ENCODE measurements around the gene TSPAN32.
A peak's percentile ranks its signal among the peaks of the same experiment; 100 is the strongest.

DNA sequence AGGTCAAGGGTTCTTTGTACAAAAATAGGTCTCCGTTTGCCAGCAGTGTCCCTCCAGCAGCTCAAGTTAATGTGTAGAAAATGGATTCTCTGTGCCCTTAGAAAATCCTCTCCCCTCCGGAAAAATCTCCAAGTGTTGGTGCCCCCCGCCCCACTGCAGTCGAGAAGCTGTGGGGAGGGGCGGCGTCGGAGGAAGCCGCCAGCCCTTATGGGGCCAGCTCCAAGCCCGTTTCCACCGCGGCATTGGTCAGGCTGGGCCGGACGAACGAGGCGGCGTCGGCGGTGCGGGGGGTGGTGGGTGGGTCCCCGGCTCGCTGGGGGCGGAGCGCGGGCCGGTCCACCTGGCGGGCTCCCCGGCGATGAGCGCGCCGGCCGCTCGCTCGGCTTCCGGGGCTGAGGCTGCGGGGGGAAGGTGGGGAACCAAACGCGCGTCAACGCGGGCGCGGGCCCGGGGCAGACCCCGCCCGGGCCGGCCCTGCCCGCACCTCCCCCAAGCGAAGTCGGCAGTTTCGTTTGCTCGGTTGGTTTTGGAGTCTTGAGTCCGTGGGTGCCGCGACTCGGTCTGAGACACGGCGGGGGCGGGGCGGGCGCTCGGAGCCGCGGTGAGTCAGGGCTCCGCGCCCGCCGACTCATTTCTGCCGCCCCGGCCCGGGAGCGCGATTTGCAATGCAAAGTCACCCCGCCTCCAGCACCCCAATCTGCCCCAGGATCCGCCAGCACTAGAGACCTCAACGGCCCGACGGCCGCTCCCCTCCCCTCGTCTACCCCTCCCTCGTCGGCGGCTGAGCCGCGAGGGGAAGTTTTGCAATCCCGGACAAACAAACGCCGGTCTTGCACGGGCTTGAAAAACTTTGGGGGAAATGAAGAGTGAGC lies 32.8 kb upstream of the TSPAN32 start:
- no peak for TF ChIP-seq CTCF (IDR thresholded peaks at IDR 0.05; ENCODE audit: extremely low read depth in 1 of 2, insufficient read depth in 1 of 2, low read depth in 1 of 2, low read length in 2 of 2)
- no peak for TF ChIP-seq MAX (IDR thresholded peaks at IDR 0.05; ENCODE audit: insufficient read depth, insufficient read length)
- peak; percentile 87 for TF ChIP-seq EZH2 (IDR thresholded peaks at IDR 0.05; ENCODE audit: borderline replicate concordance, low read depth, low read length, severe bottlenecking)
- TF ChIP-seq POLR2A (IDR thresholded peaks at IDR 0.05; ENCODE audit: low read depth, low read length) = no peak
- no peak for TF ChIP-seq JUN (IDR thresholded peaks at IDR 0.05; ENCODE audit: borderline replicate concordance, insufficient read depth, insufficient read length, low read depth)
- no peak for TF ChIP-seq FOS (IDR thresholded peaks at IDR 0.05; ENCODE audit: borderline replicate concordance, insufficient read depth, low read length)

Data from endothelial cell of umbilical vein (primary cell).